Heart left ventricle (tissue), 16 donors: ENCODE measurements around the gene E2F6. TPM values are rescaled to one million over a fixed set of nuclear protein-coding genes. Genes with fewer than 3 reads are reported as not detected.

Experiments
- ATAC-seq, 4 donors: fragments of 200-7000 bp; cut with Tn5 transposase; one replicate each; pipeline ENCODE4 v1.9.1; 2020 to 2022; ENCODE audit warnings: moderate library complexity in 4 of 4, mild to moderate bottlenecking in 3 of 4, moderate number of reproducible peaks in 1 of 4
- DNase-seq, 5 donors: peaks; one replicate each; pipeline ENCODE4 v3.0.0-alpha.2; 2020
- H3K27ac ChIP-seq, 12 donors: fragments of 200-600 bp; sonication (generic) in 4 of 12; one replicate each; pipeline versions ENCODE4 v1.5.0 to v1.8.0; 2016 to 2022; ENCODE audit warnings: mild to moderate bottlenecking in 2 of 12
- H3K27me3 ChIP-seq, 9 donors: fragments of 200-600 bp; sonication (generic) in 2 of 9; one replicate each; pipeline versions ENCODE4 v1.5.1 to v1.8.0; 2016 to 2022; ENCODE audit warnings: mild to moderate bottlenecking in 3 of 9
- H3K36me3 ChIP-seq, 9 donors: fragments of 200-600 bp; sonication (generic) in 2 of 9; one replicate each; pipeline versions ENCODE4 v1.5.0 to v1.8.0; 2018 to 2022; ENCODE audit warnings: mild to moderate bottlenecking in 2 of 9
- H3K4me1 ChIP-seq, 12 donors: fragments of 200-600 bp; sonication (generic) in 4 of 12; one replicate each; pipeline versions ENCODE4 v1.5.0 to v1.8.0; 2016 to 2022; ENCODE audit warnings: mild to moderate bottlenecking in 3 of 12
- H3K4me3 ChIP-seq, 12 donors: fragments of 200-600 bp; sonication (generic) in 4 of 12; one replicate each; pipeline versions ENCODE4 v1.5.0 to v1.8.0; 2017 to 2022; ENCODE audit warnings: mild to moderate bottlenecking in 9 of 12, moderate library complexity in 4 of 12
- H3K9me3 ChIP-seq, 12 donors: fragments of 200-600 bp; sonication (generic) in 4 of 12; one replicate each; pipeline versions ENCODE4 v1.5.0 to v1.8.0; 2016 to 2022; ENCODE audit warnings: mild to moderate bottlenecking in 1 of 12
- POLR2A ChIP-seq, 2 donors: fragments of 450-650 bp; IDR thresholded peaks; one replicate each; pipeline ENCODE4 v1.6.1; 2017; ENCODE audit warnings: antibody characterized with exemption in 2 of 2, mild to moderate bottlenecking in 2 of 2, moderate library complexity in 2 of 2
- WGBS, 4 donors: extraction: QIAGEN DNeasy Blood & Tissue Kit in 2 of 4; methylation state at CpG; one replicate each; pipeline versions ENCODE4 v1.1.5 to v1.1.7; 2013 to 2018; 5-methylcytosine and 5-hydroxymethylcytosine counted together
- intact Hi-C, 10 donors: fragments of 100-400 bp; cut with DNase I; formaldehyde crosslinking; loops; one replicate each; pipeline versions ENCODE4 v1.11.1 to v1.14.2; 2022
- long read RNA-seq, 3 donors: library from polyadenylated mRNA; unstranded; transcript quantifications; one replicate each; pipeline ENCODE4 v2.0.0, GENCODE V29; 2020 to 2021
- polyA plus RNA-seq, 2 donors: library from polyadenylated mRNA; stranded (reverse); fragments of 200-250 nt; gene quantifications; one replicate each; pipeline ENCODE4 v1.2.3, GENCODE V29; 2013
- total RNA-seq, 9 donors: library from RNA; depleted of rRNA in 2 of 9; stranded (reverse); fragments of >200 nt in 2 of 9; fragmentation: NEBNext Ultra II Directional in 3 of 9; extraction: Animal tissue kit (Norgen Biotek cat#: 25700) in 3 of 9; gene quantifications; one replicate each; pipeline versions ENCODE4 v1.1.0 to v1.2.4, GENCODE V29; 2016 to 2023
- TF ChIP-seq, protein P1 (sequence below), 12 donors: fragments of 200-600 bp; sonication (generic) in 4 of 12; IDR thresholded peaks; one replicate each; pipeline versions ENCODE4 v1.5.0 to v1.8.0; 2018 to 2022; ENCODE audit warnings: antibody characterized with exemption in 12 of 12, mild to moderate bottlenecking in 5 of 12
- donor health status: ischemic (EF 13 %, LVEDD 7.1; RV severe dilation, severe dysfunction).
- donor health status: healthy with polysubstance abuse.
- donor health status: DM: no; HTN: yes; CAD: no.
- donor health status: DM: no; HTN: no; CAD: no.
- donor health status: ischemic (EF 25% LVEDD 6.9; RV normal size, moderate dysfunction).
- donor health status: ischemic (EF 25% LVEDD 5.7; RV mildly dilated, moderate dysfunction).
- donor health status: healthy.
- donor health status: DM: yes; HTN: yes; CAD: no.
- donor health status: ischemic (EF 35%, LVEDD 5.7; RV mildly dilated, moderate dysfunction).
- donor health status: nonischemic (EF 11% LVEDD 7.7; RV severe dilation, severe dysfunction).
- donor health status: DM: yes; HTN: yes; CAD: no.
- donor health status: PGD.
- donor health status: ischemic (EF 29% LVEDD 5.4; RV normal size, mild dysfunction).
- donor health status: nonischemic (EF 23%, LVEDD 6.1; RV moderate dilation, normal function).

Gene E2F6, protein sequence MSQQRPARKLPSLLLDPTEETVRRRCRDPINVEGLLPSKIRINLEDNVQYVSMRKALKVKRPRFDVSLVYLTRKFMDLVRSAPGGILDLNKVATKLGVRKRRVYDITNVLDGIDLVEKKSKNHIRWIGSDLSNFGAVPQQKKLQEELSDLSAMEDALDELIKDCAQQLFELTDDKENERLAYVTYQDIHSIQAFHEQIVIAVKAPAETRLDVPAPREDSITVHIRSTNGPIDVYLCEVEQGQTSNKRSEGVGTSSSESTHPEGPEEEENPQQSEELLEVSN
- 10 to 100 TPM; 12.6 to 20.4 (median 15.8) TPM for total RNA-seq
- polyA plus RNA-seq = 10 to 100 TPM in 1 of 2 donors, 1 to 10 TPM in 1; 8.7 to 14.6 TPM
- long read RNA-seq, donor 1, partial matches to known transcripts = 0 of 9 reads
- long read RNA-seq, donor 1, other reads (novel, unspliced or antisense) = 2 of 9 reads
- long read RNA-seq, donor 2, transcript E2F6-202 (7 exons, 3,218 nt) = major isoform, 33 of 68 reads
- long read RNA-seq, donor 2, transcript E2F6-206 (8 exons, 3,296 nt) = minor isoform, 17 of 68 reads
- long read RNA-seq, donor 2, partial matches to known transcripts = 2 of 68 reads
- long read RNA-seq, donor 2, other reads (novel, unspliced or antisense) = 7 of 68 reads
- long read RNA-seq, donor 3, transcript E2F6-202 (7 exons, 3,218 nt) = major isoform, 6 of 16 reads
- long read RNA-seq, donor 3, partial matches to known transcripts = 1 of 16 reads
- long read RNA-seq, donor 3, other reads (novel, unspliced or antisense) = 2 of 16 reads

DNA sequence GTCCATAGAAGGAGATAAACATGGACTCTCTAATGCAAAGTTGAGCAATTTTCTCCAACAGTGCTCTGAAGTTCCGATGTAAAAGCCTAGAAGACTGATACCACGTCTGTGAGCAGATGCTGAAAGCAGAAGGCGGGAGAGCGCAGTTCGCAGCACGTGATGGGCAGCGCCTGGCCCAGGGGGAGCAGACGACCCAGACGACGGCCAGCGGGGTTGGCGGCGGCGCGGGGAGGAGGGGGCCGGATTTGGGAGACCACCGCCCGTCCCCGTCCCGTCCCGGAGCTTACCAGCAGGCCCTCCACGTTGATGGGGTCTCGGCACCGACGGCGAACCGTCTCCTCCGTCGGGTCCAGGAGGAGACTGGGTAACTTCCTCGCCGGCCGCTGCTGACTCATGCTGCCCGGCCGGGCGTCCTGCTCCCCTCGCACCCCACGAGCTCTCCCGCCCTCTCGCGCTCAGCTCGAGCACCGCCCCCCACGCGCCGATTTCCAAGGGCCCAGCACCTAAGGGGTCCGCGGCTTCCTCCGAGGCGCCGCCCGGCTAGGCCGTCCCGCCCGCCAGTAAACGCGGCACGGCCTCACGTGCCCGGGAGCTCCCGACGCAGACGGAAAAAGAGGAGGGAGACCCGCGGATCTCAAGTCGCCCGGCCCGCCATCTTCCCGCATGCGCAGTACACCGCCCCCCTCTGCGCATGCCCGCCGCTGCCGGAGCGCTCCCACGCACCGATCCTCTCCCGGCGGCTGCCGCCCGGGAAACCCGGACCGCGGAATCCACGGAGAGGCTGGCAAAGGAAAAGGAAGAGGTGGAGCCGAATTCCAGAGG, at the start of gene E2F6:
Gene E2F6 (minus strand): TSS at position 677 of the 822 bp plus-strand sequence. CDS start 282 bp downstream, at position 395.
- 0 to 2% (median 1%) methylated on average over 49 to 86 of the region's 86 CpGs for WGBS, 4 donors
- intact Hi-C loops = loop anchor here in 2 of 10 donors (10.0 kb wide), 1 partner anchor 651 kb away; the partner anchor contains the start of gene PDIA6 (in 2 of the 2)
- no peaks in the 10 kb centered on the region for H3K27me3 ChIP-seq
- H3K36me3 ChIP-seq = peaks cover 0 to 16% (median 3%) of the 10 kb centered on the region in 9 donors
- no peaks in the 10 kb centered on the region for H3K9me3 ChIP-seq
- peaks cover 2 to 49% (median 36%) of the 10 kb centered on the region in 12 donors for H3K4me1 ChIP-seq
- peak in 1 of 2 donors; percentile 72 for TF ChIP-seq POLR2A (IDR thresholded peaks at IDR 0.05)
- TF ChIP-seq, protein P1, sequence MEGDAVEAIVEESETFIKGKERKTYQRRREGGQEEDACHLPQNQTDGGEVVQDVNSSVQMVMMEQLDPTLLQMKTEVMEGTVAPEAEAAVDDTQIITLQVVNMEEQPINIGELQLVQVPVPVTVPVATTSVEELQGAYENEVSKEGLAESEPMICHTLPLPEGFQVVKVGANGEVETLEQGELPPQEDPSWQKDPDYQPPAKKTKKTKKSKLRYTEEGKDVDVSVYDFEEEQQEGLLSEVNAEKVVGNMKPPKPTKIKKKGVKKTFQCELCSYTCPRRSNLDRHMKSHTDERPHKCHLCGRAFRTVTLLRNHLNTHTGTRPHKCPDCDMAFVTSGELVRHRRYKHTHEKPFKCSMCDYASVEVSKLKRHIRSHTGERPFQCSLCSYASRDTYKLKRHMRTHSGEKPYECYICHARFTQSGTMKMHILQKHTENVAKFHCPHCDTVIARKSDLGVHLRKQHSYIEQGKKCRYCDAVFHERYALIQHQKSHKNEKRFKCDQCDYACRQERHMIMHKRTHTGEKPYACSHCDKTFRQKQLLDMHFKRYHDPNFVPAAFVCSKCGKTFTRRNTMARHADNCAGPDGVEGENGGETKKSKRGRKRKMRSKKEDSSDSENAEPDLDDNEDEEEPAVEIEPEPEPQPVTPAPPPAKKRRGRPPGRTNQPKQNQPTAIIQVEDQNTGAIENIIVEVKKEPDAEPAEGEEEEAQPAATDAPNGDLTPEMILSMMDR (IDR thresholded peaks at IDR 0.05) = peak in 1 of 12 donors; percentile 17
- peak within 1 kb of the TSS; percentile 56 to 85 (median 68) for H3K4me3 ChIP-seq
- ATAC-seq = peak; percentile 91 to 96 (median 94)
- H3K27ac ChIP-seq = peak within 1 kb of the TSS; percentile 75 to 94 (median 90)
- DNase-seq = peak; percentile 94 to 96 (median 95)

DNA sequence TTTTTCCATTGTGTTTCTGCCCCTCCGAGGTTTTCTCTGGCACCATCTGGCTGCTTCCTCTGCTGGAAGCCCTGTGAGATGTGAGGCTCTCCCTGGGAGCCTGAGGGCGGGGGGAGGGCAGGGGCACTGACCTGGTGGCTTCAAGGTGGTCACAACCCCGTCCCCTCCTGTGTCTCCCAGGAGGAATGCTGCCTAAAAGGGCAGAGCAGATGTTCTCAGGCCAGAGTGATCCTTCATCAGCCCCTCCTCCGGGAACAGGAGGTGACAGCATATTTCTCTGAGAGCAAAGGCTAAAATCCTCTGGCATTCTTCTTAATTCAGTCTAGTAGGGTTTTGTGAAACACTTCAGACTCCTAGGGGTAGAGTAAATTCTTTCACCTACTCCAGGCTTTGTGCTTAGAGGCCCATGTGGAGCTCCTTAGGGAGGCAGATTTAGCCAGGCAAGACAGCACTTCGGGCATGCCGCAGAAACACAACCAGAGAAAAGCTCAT, 49.6 kb upstream of the E2F6 start:
- Histone ChIP-seq H3K4me1 (peaks cover 0 to 2% (median 0%) of the 10 kb centered on the region in 12 donors), H3K36me3 (no peaks in the 10 kb centered on the region), H3K27me3 (no peaks in the 10 kb centered on the region), H3K27ac (no peak overlapping the region), H3K4me3 (no peak overlapping the region), H3K9me3 (peaks cover 0 to 14% (median 0%) of the 10 kb centered on the region in 12 donors)
- TF ChIP-seq POLR2A (IDR thresholded peaks at IDR 0.05) = no peak
- TF ChIP-seq, protein P1 (IDR thresholded peaks at IDR 0.05) = no peak
- no peak for ATAC-seq
- no peak for DNase-seq
- intact Hi-C loops = no loop called here
- WGBS, 4 donors = 50 to 78% (median 60%) methylated on average over 6 of the region's 6 CpGs

DNA sequence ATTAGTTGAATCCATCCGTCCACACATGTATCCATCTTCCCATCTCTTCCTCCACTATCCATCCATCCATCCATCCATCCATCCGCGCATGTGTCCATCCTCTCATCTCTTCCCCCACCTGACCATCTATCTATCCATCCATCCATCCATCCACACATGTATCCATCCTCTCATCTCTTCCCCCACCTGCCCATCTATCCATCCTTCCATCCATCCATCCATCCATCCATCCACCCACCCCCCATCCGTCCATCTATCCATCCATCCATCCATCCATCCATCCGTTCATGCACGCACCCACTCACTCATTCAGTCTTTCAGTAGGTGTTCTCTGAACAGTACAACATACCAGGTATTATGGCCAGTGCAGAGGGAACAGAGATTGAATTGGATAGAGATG, 48.9 kb upstream of the E2F6 start:
- no peaks in the 10 kb centered on the region for H3K27me3 ChIP-seq
- ATAC-seq = no peak
- peaks cover 0 to 2% (median 0%) of the 10 kb centered on the region in 12 donors for H3K4me1 ChIP-seq
- H3K9me3 ChIP-seq = peaks cover 0 to 9% (median 0%) of the 10 kb centered on the region in 12 donors
- no peak for DNase-seq
- intact Hi-C loops = no loop called here
- H3K4me3 ChIP-seq = no peak overlapping the region
- H3K27ac ChIP-seq = no peak overlapping the region
- TF ChIP-seq POLR2A (IDR thresholded peaks at IDR 0.05) = no peak
- TF ChIP-seq, protein P1 (IDR thresholded peaks at IDR 0.05) = no peak
- 80 to 97% (median 87%) methylated on average over 6 of the region's 6 CpGs for WGBS, 4 donors
- H3K36me3 ChIP-seq = no peaks in the 10 kb centered on the region
